Measurements from ENCODE around the gene CCDC51. TPM values are rescaled to one million over a fixed set of nuclear protein-coding genes. Genes with fewer than 3 reads are reported as not detected.
"Not testable (repeated sequence)": the region's sequence is repeated elsewhere in the genome, so short reads cannot be mapped to it uniquely, and the experiment has no call there.

CCDC51 gene
- total RNA-seq, 1 experiment from 2014 or later: 11.8 TPM

GRCh38 chr3:48403533-48404439, 36.1 kb downstream of the CCDC51 start:
- POLR2A ChIA-PET (ENCODE audit: low non-redundant PET): no interaction called here
- H3K36me3 ChIP-seq (ENCODE audit: insufficient read depth, low read length, poor library complexity, severe bottlenecking): no peaks in the 10 kb centered on the region
- CTCF ChIA-PET: interaction anchor here (1.0 kb wide), 1 partner anchor 32 kb away, joined by 4 read pairs; no protein-coding TSS in a partner anchor
- H3K4me3 ChIP-seq (ENCODE audit: low read depth, low read length, poor library complexity, severe bottlenecking): no peak overlapping the region
- no peaks in the 10 kb centered on the region for H3K9me3 ChIP-seq (ENCODE audit: low read depth, low read length, poor library complexity, severe bottlenecking)
- H3K27me3 ChIP-seq (replicated peaks; ENCODE audit: insufficient read depth, low read depth, low read length, poor library complexity): no peaks in the 10 kb centered on the region
- TF ChIP-seq CTCF (conservative IDR thresholded peaks at IDR 0.05; ENCODE audit: low read depth, low read length): no peak
- no peak for TF ChIP-seq EZH2 (IDR thresholded peaks at IDR 0.05; ENCODE audit: borderline replicate concordance, low read depth, low read length, poor library complexity, severe bottlenecking)
- intact Hi-C loops (cut with micrococcal nuclease; ENCODE audit: unreplicated experiment): loop anchor here (5.0 kb wide), 1 partner anchor 34 kb away; no protein-coding TSS in a partner anchor
- BruUV-seq (replicated peaks): no TSS peak
- H3K27ac ChIP-seq (ENCODE audit: low read depth, low read length, poor library complexity, severe bottlenecking): no peak overlapping the region
- H3K4me1 ChIP-seq (ENCODE audit: insufficient read depth, low read length, poor library complexity, severe bottlenecking): no peaks in the 10 kb centered on the region
- no peak for DNase-seq (ENCODE audit: low spot score)

DNA sequence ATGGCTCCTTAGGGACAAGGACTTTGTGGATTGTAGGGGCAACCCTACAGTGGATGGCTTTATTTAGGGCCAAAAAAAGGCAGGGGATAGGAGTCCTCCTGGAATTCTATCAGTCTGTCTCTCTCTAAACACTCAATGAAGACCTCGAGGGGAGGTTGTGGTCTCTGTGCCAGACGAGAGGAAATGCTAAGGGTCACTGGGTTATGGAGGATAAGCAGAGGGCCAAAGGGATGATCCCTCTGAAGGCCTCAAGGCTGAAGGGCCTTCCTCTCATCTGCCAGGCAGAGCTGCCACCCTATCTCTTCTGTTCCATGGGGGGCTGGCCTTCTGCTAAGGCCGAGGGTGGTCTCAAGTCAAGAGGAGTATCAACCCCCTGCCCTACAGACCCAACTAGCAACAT, 37.0 kb downstream of the CCDC51 start:
- TF ChIP-seq EZH2 (IDR thresholded peaks at IDR 0.05; ENCODE audit: borderline replicate concordance, low read depth, low read length, poor library complexity, severe bottlenecking): no peak
- no peak for TF ChIP-seq CTCF (conservative IDR thresholded peaks at IDR 0.05; ENCODE audit: low read depth, low read length)
- no peaks in the 10 kb centered on the region for H3K9me3 ChIP-seq (ENCODE audit: low read depth, low read length, poor library complexity, severe bottlenecking)
- no TSS peak for BruUV-seq (replicated peaks)
- no peaks in the 10 kb centered on the region for H3K27me3 ChIP-seq (replicated peaks; ENCODE audit: insufficient read depth, low read depth, low read length, poor library complexity)
- intact Hi-C loops (cut with micrococcal nuclease; ENCODE audit: unreplicated experiment): loop anchor here (5.0 kb wide), 1 partner anchor 34 kb away; no protein-coding TSS in a partner anchor
- POLR2A ChIA-PET (ENCODE audit: low non-redundant PET): no interaction called here
- no peaks in the 10 kb centered on the region for H3K4me1 ChIP-seq (ENCODE audit: insufficient read depth, low read length, poor library complexity, severe bottlenecking)
- no peak overlapping the region for H3K27ac ChIP-seq (ENCODE audit: low read depth, low read length, poor library complexity, severe bottlenecking)
- CTCF ChIA-PET: no interaction called here
- H3K4me3 ChIP-seq (ENCODE audit: low read depth, low read length, poor library complexity, severe bottlenecking): no peak overlapping the region
- no peaks in the 10 kb centered on the region for H3K36me3 ChIP-seq (ENCODE audit: insufficient read depth, low read length, poor library complexity, severe bottlenecking)
- DNase-seq (ENCODE audit: low spot score): no peak

DNA sequence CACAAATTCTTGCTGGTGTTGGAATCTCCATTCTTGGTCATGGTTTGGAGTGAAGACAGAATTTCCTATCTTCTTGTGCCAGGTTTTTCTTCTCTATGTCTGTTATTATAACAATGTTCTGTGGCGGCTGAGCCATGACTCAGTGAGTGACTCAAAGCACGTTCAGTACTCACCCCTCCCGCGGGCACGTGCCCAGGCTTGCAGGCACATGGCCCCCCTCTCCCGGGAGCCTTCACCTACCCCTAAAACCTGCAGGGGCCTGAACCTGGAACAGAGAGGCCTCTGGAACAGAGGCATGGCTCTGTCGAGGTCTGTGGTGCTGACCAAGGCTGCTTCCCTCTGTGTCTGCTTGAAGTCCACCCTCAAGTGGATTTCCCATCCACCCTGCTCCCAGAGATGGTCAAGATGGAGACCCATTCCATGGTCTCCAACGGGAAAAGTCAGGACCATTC, 37.6 kb downstream of the CCDC51 start:
- BruUV-seq (replicated peaks): no TSS peak
- H3K9me3 ChIP-seq (ENCODE audit: low read depth, low read length, poor library complexity, severe bottlenecking): no peaks in the 10 kb centered on the region
- H3K4me1 ChIP-seq (ENCODE audit: insufficient read depth, low read length, poor library complexity, severe bottlenecking): no peaks in the 10 kb centered on the region
- H3K36me3 ChIP-seq (ENCODE audit: insufficient read depth, low read length, poor library complexity, severe bottlenecking): no peaks in the 10 kb centered on the region
- no peak for TF ChIP-seq EZH2 (IDR thresholded peaks at IDR 0.05; ENCODE audit: borderline replicate concordance, low read depth, low read length, poor library complexity, severe bottlenecking)
- no peak for TF ChIP-seq CTCF (conservative IDR thresholded peaks at IDR 0.05; ENCODE audit: low read depth, low read length)
- CTCF ChIA-PET: no interaction called here
- intact Hi-C loops (cut with micrococcal nuclease; ENCODE audit: unreplicated experiment): loop anchor here (5.0 kb wide), 1 partner anchor 35 kb away; no protein-coding TSS in a partner anchor
- H3K27me3 ChIP-seq (replicated peaks; ENCODE audit: insufficient read depth, low read depth, low read length, poor library complexity): no peaks in the 10 kb centered on the region
- H3K4me3 ChIP-seq (ENCODE audit: low read depth, low read length, poor library complexity, severe bottlenecking): no peak overlapping the region
- H3K27ac ChIP-seq (ENCODE audit: low read depth, low read length, poor library complexity, severe bottlenecking): no peak overlapping the region
- POLR2A ChIA-PET (ENCODE audit: low non-redundant PET): no interaction called here
- no peak for DNase-seq (ENCODE audit: low spot score)

GRCh38 chr3:48401434-48401901, 38.5 kb downstream of the CCDC51 start:
- H3K27ac ChIP-seq (ENCODE audit: low read depth, low read length, poor library complexity, severe bottlenecking); H3K4me3 ChIP-seq (ENCODE audit: low read depth, low read length, poor library complexity, severe bottlenecking); H3K36me3 ChIP-seq (ENCODE audit: insufficient read depth, low read length, poor library complexity, severe bottlenecking); BruUV-seq (replicated peaks); H3K27me3 ChIP-seq (replicated peaks; ENCODE audit: insufficient read depth, low read depth, low read length, poor library complexity); DNase-seq (ENCODE audit: low spot score); POLR2A ChIA-PET (ENCODE audit: low non-redundant PET); H3K9me3 ChIP-seq (ENCODE audit: low read depth, low read length, poor library complexity, severe bottlenecking); H3K4me1 ChIP-seq (ENCODE audit: insufficient read depth, low read length, poor library complexity, severe bottlenecking): not testable (repeated sequence)
- intact Hi-C loops (cut with micrococcal nuclease; ENCODE audit: unreplicated experiment): loop anchor here (5.0 kb wide), 1 partner anchor 36 kb away; no protein-coding TSS in a partner anchor
- CTCF ChIA-PET: interaction anchor here (0.7 to 2.0 kb wide), 6 partner anchors 32 to 606 kb away, joined by 3 to 23 read pairs (median 4); partner anchors contain the start of gene CCDC51
